H1 (cell line): ENCODE data around the gene UVSSA. TPM values are rescaled to one million over a fixed set of nuclear protein-coding genes. Genes with fewer than 3 reads are reported as not detected.

Experiments used
- CTCF ChIA-PET: fragments of 300-600 bp; sonication (Branson Sonifier 250); formaldehyde crosslinking; loops from one replicate; lab custom pipeline; 2021; ENCODE audit not compliant: partially characterized antibody; lab: Charles Lee
- POLR2A ChIA-PET: fragments of 300-600 bp; sonication (Branson Sonifier 250); formaldehyde crosslinking; loops from one replicate; lab custom pipeline; 2021; ENCODE audit warnings: inconsistent platforms; ENCODE audit not compliant: partially characterized antibody; lab: Charles Lee
- DNase-seq, 2 experiments: peaks; one replicate each; pipeline versions ENCODE4 v3.0.0 to v3.0.0-alpha.2; 2010 to 2022; ENCODE audit warnings: low spot score in 2 of 2, low read depth in 1 of 2, mixed read lengths in 1 of 2
- FAIRE-seq: peaks from 2 replicates; lab custom pipeline; 2011; peaks lifted over from hg19 to GRCh38; lab: Jason Lieb, UNC
- H2AFZ ChIP-seq: 2 replicates; pipeline ENCODE4 v1.8.1; 2012; ENCODE audit warnings: low read length, inconsistent platforms
- H2AK5ac ChIP-seq: 2 replicates; pipeline ENCODE4 v1.6.1; 2013; ENCODE audit warnings: low read depth, low read length
- H2BK120ac ChIP-seq: replicated peaks from 2 replicates; pipeline ENCODE3; 2013; ENCODE audit warnings: low read depth, low read length, inconsistent platforms
- H2BK12ac ChIP-seq: 2 replicates; pipeline ENCODE4 v1.6.1; 2013; ENCODE audit warnings: low read depth, low read length
- H2BK15ac ChIP-seq: 2 replicates; pipeline ENCODE4 v1.6.1; 2013; ENCODE audit warnings: low read length
- H2BK20ac ChIP-seq: 2 replicates; pipeline ENCODE4 v1.6.1; 2013; ENCODE audit warnings: low read length
- H2BK5ac ChIP-seq: 2 replicates; pipeline ENCODE4 v1.6.1; 2013; ENCODE audit warnings: low read depth, low read length
- H3K14ac ChIP-seq: 2 replicates; pipeline ENCODE4 v1.6.1; 2013; ENCODE audit warnings: inconsistent platforms; ENCODE audit not compliant: insufficient read length
- H3K18ac ChIP-seq: 2 replicates; pipeline ENCODE4 v1.6.1; 2013; ENCODE audit warnings: low read length; ENCODE audit errors: extremely low read depth
- H3K23ac ChIP-seq: 2 replicates; pipeline ENCODE4 v1.6.1; 2013; ENCODE audit warnings: inconsistent platforms; ENCODE audit not compliant: insufficient read length
- H3K23me2 ChIP-seq: 2 replicates; pipeline ENCODE4 v1.6.1; 2013; ENCODE audit warnings: low read depth, low read length
- H3K27ac ChIP-seq: 2 replicates; pipeline ENCODE4 v1.6.1; 2011; ENCODE audit warnings: low read depth, low read length, inconsistent platforms
- H3K27me3 ChIP-seq, 4 experiments: replicated peaks in 1 of 4; 1 replicate in 1 of 4; 2 replicates in 3 of 4; pipeline versions ENCODE4 v1.6.1 to v1.8.1; 2011 to 2013; ENCODE audit warnings: low read length in 3 of 4, mild to moderate bottlenecking in 3 of 4, inconsistent platforms in 2 of 4, mixed read lengths in 2 of 4, moderate library complexity in 1 of 4; ENCODE audit not compliant: control insufficient read depth in 3 of 4, insufficient read depth in 3 of 4; ENCODE audit errors: extremely low read depth in 1 of 4
- H3K36me3 ChIP-seq, 4 experiments: 2 replicates each; pipeline versions ENCODE4 v1.6.1 to v1.8.1; 2011 to 2013; ENCODE audit warnings: mild to moderate bottlenecking in 4 of 4, low read length in 3 of 4, moderate library complexity in 2 of 4, control low read depth in 1 of 4, inconsistent platforms in 1 of 4; ENCODE audit not compliant: insufficient read depth in 4 of 4, control insufficient read depth in 2 of 4
- H3K4ac ChIP-seq: replicated peaks from 2 replicates; pipeline ENCODE3; 2013; ENCODE audit warnings: low read length, low read depth, mixed read lengths, inconsistent platforms; ENCODE audit not compliant: insufficient read length
- H3K4me1 ChIP-seq, 4 experiments: replicated peaks in 1 of 4; 1 replicate in 1 of 4; 2 replicates in 3 of 4; pipeline versions ENCODE4 v1.6.1 to v1.8.1; 2011 to 2013; ENCODE audit warnings: low read length in 3 of 4, inconsistent platforms in 2 of 4, mixed read lengths in 1 of 4; ENCODE audit not compliant: insufficient read depth in 4 of 4, control insufficient read depth in 3 of 4
- H3K4me2 ChIP-seq, 2 experiments: 2 replicates each; pipeline versions ENCODE4 v1.6.1 to v1.8.1; 2011 to 2013; ENCODE audit warnings: low read depth in 2 of 2, low read length in 2 of 2, control low read depth in 1 of 2, inconsistent platforms in 1 of 2, mild to moderate bottlenecking in 1 of 2; ENCODE audit not compliant: insufficient read depth in 1 of 2
- H3K4me3 ChIP-seq, 4 experiments: fragments of 200-600, 300-600 bp in 1 of 4; sonication (generic), shearing (Covaris generic), sonication (Bioruptor Twin) in 1 of 4; 2 replicates each; pipeline versions ENCODE4 v1.5.1 to v1.8.1; 2011 to 2016; ENCODE audit warnings: low read length in 4 of 4, low read depth in 3 of 4, control low read depth in 2 of 4, inconsistent platforms in 2 of 4, mild to moderate bottlenecking in 2 of 4, mixed read lengths in 1 of 4, moderate library complexity in 1 of 4; ENCODE audit not compliant: insufficient read depth in 2 of 4; ENCODE audit errors: extremely low read depth in 1 of 4
- H3K56ac ChIP-seq: replicated peaks from 2 replicates; pipeline ENCODE3; 2013; ENCODE audit warnings: low read depth, mild to moderate bottlenecking, mixed read lengths, low read length, inconsistent platforms; ENCODE audit not compliant: insufficient read length
- H3K79me1 ChIP-seq: 2 replicates; pipeline ENCODE4 v1.6.1; 2013; ENCODE audit warnings: low read depth, low read length, control low read depth
- H3K79me2 ChIP-seq, 2 experiments: 2 replicates each; pipeline versions ENCODE4 v1.6.1 to v1.8.1; 2012 to 2013; ENCODE audit warnings: low read length in 2 of 2, mild to moderate bottlenecking in 2 of 2, inconsistent platforms in 1 of 2; ENCODE audit not compliant: insufficient read depth in 2 of 2, control insufficient read depth in 1 of 2
- H3K9ac ChIP-seq, 4 experiments: replicated peaks in 1 of 4; 1 replicate in 1 of 4; 2 replicates in 3 of 4; pipeline versions ENCODE4 v1.6.1 to v1.8.1; 2011 to 2013; ENCODE audit warnings: low read depth in 3 of 4, low read length in 3 of 4, control low read depth in 2 of 4, mild to moderate bottlenecking in 2 of 4, moderate library complexity in 2 of 4, inconsistent platforms in 1 of 4; ENCODE audit errors: extremely low read depth in 1 of 4
- H3K9me3 ChIP-seq, 2 experiments: 2 replicates each; pipeline versions ENCODE4 v1.6.1 to v1.8.1; 2012 to 2013; ENCODE audit warnings: mild to moderate bottlenecking in 2 of 2, moderate library complexity in 2 of 2, control low read depth in 1 of 2, inconsistent platforms in 1 of 2, low read depth in 1 of 2, low read length in 1 of 2, mixed read lengths in 1 of 2; ENCODE audit not compliant: insufficient read depth in 2 of 2
- H4K20me1 ChIP-seq, 2 experiments: replicated peaks in 1 of 2; 2 replicates each; pipeline versions ENCODE3 to v1.8.1; 2011 to 2013; ENCODE audit warnings: inconsistent platforms in 2 of 2, low read length in 2 of 2, mild to moderate bottlenecking in 1 of 2; ENCODE audit not compliant: insufficient read depth in 2 of 2, control insufficient read depth in 1 of 2
- H4K5ac ChIP-seq: 2 replicates; pipeline ENCODE4 v1.6.1; 2013; ENCODE audit warnings: low read length, low read depth, mixed read lengths, inconsistent platforms; ENCODE audit not compliant: insufficient read length
- H4K8ac ChIP-seq: 2 replicates; pipeline ENCODE4 v1.8.0; 2013; ENCODE audit warnings: mild to moderate bottlenecking, moderate library complexity, low read length, inconsistent platforms; ENCODE audit not compliant: insufficient read depth; ENCODE audit errors: extremely low read depth
- H4K91ac ChIP-seq: replicated peaks from 2 replicates; pipeline ENCODE3; 2013; ENCODE audit warnings: low read length, mixed read lengths, inconsistent platforms; ENCODE audit not compliant: insufficient read length
- BRCA1 ChIP-seq: IDR thresholded peaks from 2 replicates; pipeline ENCODE4 v1.6.1; 2012; ENCODE audit warnings: low read depth, low read length, improper control_type of control experiment
- CEBPB ChIP-seq: IDR thresholded peaks from 2 replicates; pipeline ENCODE4 v1.6.1; 2012; ENCODE audit warnings: low read depth, low read length
- HDAC6 ChIP-seq: IDR thresholded peaks from one replicate; pipeline ENCODE4 v1.7.1; 2012; ENCODE audit warnings: low read depth, mild to moderate bottlenecking, inconsistent platforms, low read length, moderate library complexity
- JUN ChIP-seq: IDR thresholded peaks from 2 replicates; pipeline ENCODE4 v1.6.1; 2011; ENCODE audit warnings: low read depth, mild to moderate bottlenecking, improper control_type of control experiment, low read length
- SAP30 ChIP-seq: fragments of 300-600 bp; sonication (generic); IDR thresholded peaks from 2 replicates; pipeline ENCODE4 v1.7.1; 2012; ENCODE audit warnings: low read length, moderate library complexity, mild to moderate bottlenecking, inconsistent platforms; ENCODE audit not compliant: insufficient read depth, insufficient replicate concordance
- SIRT6 ChIP-seq: IDR thresholded peaks from one replicate; pipeline ENCODE4 v1.7.1; 2012; ENCODE audit warnings: low read length, inconsistent platforms
- SUZ12 ChIP-seq: fragments of 200-600 bp; sonication (generic); IDR thresholded peaks from 2 replicates; pipeline ENCODE4 v1.6.1; 2012; ENCODE audit warnings: mild to moderate bottlenecking, inconsistent platforms, low read length, moderate library complexity, mixed read lengths
- TAF7 ChIP-seq: optimal IDR thresholded peaks from 2 replicates; pipeline ENCODE3; 2011; ENCODE audit warnings: low read depth, mild to moderate bottlenecking, inconsistent platforms, low read length, moderate library complexity, borderline replicate concordance
- TEAD4 ChIP-seq: IDR thresholded peaks from 2 replicates; pipeline ENCODE4 v1.6.1; 2012; ENCODE audit warnings: low read depth, low read length, inconsistent platforms, mixed read lengths
- WGBS, 2 experiments: shearing (Covaris generic) in 1 of 2; methylation state at CpG; one replicate each; pipeline versions ENCODE4 v1.1.6 to v1.1.7; 2013 to 2015; ENCODE audit warnings: low lambda C conversion rate in 2 of 2, mixed read lengths in 2 of 2, inconsistent platforms in 1 of 2, low coverage in 1 of 2, missing lambda C conversion rate in 1 of 2; ENCODE audit not compliant: insufficient replicate concordance in 2 of 2, insufficient coverage in 1 of 2, insufficient read length in 1 of 2; ENCODE audit errors: extremely low coverage in 1 of 2, missing lambda C conversion rate in 1 of 2; 5-methylcytosine and 5-hydroxymethylcytosine counted together
- polyA plus RNA-seq, 7 experiments: library from polyadenylated mRNA; depleted of rRNA in 3 of 7; stranded (reverse) in 5 of 7; unstranded in 2 of 7; fragments of >200 nt in 5 of 7; fragments of 200-250 nt in 2 of 7; gene quantifications; 1 replicate in 5 of 7; 2 replicates in 1 of 7; 4 replicates in 1 of 7; pipeline versions ENCODE4 v1.2.1 to v1.2.3, GENCODE V29; 2011 to 2013; ENCODE audit warnings: missing spikeins in 2 of 7, mixed read lengths in 2 of 7
- total RNA-seq: library from RNA; stranded (reverse); fragmentation: NEBNext Ultra II Directional; extraction: Animal tissue kit (Norgen Biotek cat#: 25700); gene quantifications from 2 replicates; pipeline ENCODE4 v1.2.1, GENCODE V29; 2021
- TF ChIP-seq, protein P1 (sequence below): IDR thresholded peaks from 2 replicates; pipeline ENCODE4 v1.6.1; 2011; ENCODE audit warnings: low read length, improper control_type of control experiment

Gene UVSSA
- total and polyA plus RNA-seq, 2 of the 8 experiments (the other 6 are each of a cell fraction or from before 2014, with no cell fraction given): 14.5 to 19.4 TPM

DNA sequence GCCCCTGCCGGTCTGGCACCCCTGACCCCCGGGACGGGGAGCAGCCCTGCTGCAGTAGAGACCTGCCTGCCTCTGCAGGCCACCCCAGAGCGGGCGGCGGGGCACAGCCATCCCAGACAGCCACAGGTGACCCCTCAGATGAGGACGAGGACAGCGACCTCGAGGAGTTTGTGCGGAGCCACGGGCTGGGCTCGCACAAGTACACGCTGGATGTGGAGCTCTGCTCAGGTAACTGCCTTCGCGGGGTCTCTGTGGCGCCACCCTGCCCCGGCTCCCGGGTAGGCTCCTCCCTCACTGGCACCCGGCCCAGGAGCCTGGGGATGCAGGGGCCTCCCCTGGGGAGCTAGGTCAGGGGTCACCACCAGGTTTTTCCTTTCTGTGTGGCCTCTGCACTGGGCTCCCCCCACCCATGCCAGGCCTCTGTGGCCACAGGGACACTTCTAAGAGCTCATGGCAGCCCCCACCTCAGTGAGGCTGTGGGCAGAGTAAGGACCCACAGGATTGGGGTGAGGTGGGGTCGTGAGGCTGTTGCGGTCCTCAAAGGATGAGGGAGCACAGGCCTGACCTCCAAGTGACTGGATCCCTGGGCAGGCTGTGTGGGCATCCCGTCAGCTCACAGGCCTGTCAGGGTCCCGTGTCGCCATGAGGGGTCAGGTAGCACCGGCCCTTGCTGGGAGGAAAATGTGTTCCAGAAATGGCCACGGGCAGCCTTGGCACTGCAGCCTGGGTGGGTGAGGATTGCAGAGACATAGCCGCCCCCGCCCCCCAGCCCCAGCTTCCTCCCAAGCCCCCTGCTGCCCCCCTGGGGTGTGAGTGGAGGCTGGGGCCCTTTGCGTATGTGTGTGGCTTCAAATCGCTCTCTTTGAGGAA, 6.4 kb downstream of the UVSSA start:
- peaks cover 2% of the 10 kb centered on the region; the same call in 1 of the 2 replicates for H3K79me1 ChIP-seq
- FAIRE-seq: no peak
- no peak overlapping the region for H2BK120ac ChIP-seq
- no peak overlapping the region for H2AFZ ChIP-seq
- no peak overlapping the region for H4K5ac ChIP-seq
- no peaks in the 10 kb centered on the region for H3K27me3 ChIP-seq
- H4K8ac ChIP-seq: no peak overlapping the region
- CTCF ChIA-PET: interaction anchor here (0.8 to 6.1 kb wide), 18 partner anchors 9 to 340 kb away, joined by 3 to 58 read pairs (median 3); partner anchors contain the start of gene SPON2
- no peak overlapping the region for H3K56ac ChIP-seq
- POLR2A ChIA-PET: no interaction called here
- no peak overlapping the region for H3K23ac ChIP-seq
- WGBS, 2 experiments: 93% methylated on average over 18 of the region's 30 CpGs; no CpG with 5 or more reads in 1 of the 2 experiments
- H3K23me2 ChIP-seq: no peaks in the 10 kb centered on the region
- H3K18ac ChIP-seq: no peak overlapping the region
- no peak overlapping the region for H2AK5ac ChIP-seq
- no peak for DNase-seq
- no peak overlapping the region for H2BK5ac ChIP-seq
- H4K20me1 ChIP-seq: peaks cover 0 to 16% of the 10 kb centered on the region in 2 experiments
- no peak overlapping the region for H2BK20ac ChIP-seq
- H3K36me3 ChIP-seq: peaks cover 0 to 33% (median 5%) of the 10 kb centered on the region in 4 experiments; a peak in 4 of 8 replicates
- H3K14ac ChIP-seq: no peak overlapping the region
- H3K4me2 ChIP-seq: no peak overlapping the region
- H3K79me2 ChIP-seq: peaks cover 0 to 1% of the 10 kb centered on the region in 2 experiments; a peak in 2 of 4 replicates
- H3K4me1 ChIP-seq: peaks cover 0 to 3% (median under 1%) of the 10 kb centered on the region in 4 experiments; a peak in 1 of 7 replicates
- H3K4me3 ChIP-seq: no peak overlapping the region
- no peak overlapping the region for H2BK12ac ChIP-seq
- H4K91ac ChIP-seq: no peak overlapping the region
- no peak overlapping the region for H3K9ac ChIP-seq
- H3K27ac ChIP-seq: no peak overlapping the region
- no peaks in the 10 kb centered on the region for H3K9me3 ChIP-seq
- H2BK15ac ChIP-seq: no peak overlapping the region
- no peak overlapping the region for H3K4ac ChIP-seq
- no peak for TF ChIP-seq SUZ12
- TF ChIP-seq SAP30: no peak
- TF ChIP-seq, protein P1, sequence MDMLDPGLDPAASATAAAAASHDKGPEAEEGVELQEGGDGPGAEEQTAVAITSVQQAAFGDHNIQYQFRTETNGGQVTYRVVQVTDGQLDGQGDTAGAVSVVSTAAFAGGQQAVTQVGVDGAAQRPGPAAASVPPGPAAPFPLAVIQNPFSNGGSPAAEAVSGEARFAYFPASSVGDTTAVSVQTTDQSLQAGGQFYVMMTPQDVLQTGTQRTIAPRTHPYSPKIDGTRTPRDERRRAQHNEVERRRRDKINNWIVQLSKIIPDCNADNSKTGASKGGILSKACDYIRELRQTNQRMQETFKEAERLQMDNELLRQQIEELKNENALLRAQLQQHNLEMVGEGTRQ: no peak
- no peak for TF ChIP-seq BRCA1
- TF ChIP-seq CEBPB: no peak
- TF ChIP-seq HDAC6: no peak
- no peak for TF ChIP-seq SIRT6
- no peak for TF ChIP-seq JUN
- TF ChIP-seq TEAD4: no peak
- no peak for TF ChIP-seq TAF7
